Measurements from ENCODE around the gene ELOF1.
"Not testable (repeated sequence)": the region's sequence is repeated elsewhere in the genome, so short reads cannot be mapped to it uniquely, and the experiment has no call there.

The ELOF1 gene

DNA sequence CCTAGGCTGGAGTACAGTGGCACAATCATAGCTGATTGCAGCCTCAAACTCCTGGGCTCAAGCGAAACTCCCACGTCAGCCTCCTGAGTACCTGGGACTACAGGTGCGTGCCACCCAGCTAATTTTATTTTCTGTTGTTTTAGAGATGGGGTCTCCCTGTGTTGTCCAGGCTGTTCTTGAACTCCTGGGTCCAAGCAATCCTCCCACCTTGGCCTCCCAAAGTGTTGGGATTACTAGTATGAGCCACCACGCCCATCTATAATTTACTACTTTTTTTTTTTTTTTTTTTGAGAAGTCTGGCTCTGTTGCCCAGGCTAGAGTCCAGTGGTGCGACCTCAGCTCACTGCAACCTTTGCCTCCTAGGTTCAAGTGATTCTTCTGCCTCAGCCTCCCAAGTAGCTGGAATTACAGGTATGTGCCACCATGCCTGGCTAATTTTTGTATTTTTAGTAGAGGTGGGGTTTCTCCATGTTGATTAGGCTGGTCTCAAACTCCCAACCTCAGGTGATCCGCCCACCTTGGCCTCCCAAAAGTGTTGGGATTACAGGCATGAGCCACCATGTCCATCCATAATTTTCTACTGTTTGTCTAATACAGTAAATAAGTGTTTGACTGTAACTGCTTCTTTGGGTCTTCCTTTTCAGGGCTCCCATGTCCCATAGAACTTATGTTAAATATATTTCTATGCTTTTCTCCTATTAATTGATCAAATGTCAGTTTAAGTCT, 5.2 kb upstream of the ELOF1 start:
- not testable (repeated sequence) for H3K4me3 ChIP-seq (ENCODE audit: low read length); H3K4me1 ChIP-seq (ENCODE audit: control insufficient read depth, insufficient read depth, low read length)

DNA sequence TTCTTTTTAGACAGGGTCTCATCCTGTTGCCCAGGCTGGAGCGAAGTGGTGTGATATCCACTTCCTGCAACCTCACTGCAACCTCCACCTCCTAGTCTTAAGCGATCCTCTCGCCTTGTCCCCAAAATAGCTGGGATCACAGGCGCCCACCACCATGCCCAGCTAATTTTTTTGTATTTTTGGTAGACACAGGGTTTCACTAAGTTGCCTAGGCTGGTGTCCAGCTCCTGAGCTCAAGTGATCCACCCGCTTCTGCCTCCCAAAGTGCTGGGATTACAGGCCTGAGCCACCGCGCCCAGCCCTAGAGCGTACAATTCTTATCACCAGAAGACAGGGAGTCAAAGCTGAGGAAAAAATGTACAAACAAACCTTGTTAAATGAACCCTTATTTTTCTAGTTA, 4.5 kb upstream of the ELOF1 start:
- H3K36me3 ChIP-seq (ENCODE audit: insufficient read depth, low read length), result no peaks in the 10 kb centered on the region
- H3K4me2 ChIP-seq (ENCODE audit: low read length), result no peak overlapping the region
- no peaks in the 10 kb centered on the region for H3K27me3 ChIP-seq (ENCODE audit: control insufficient read depth, insufficient read depth, low read length)
- H3K9ac ChIP-seq (ENCODE audit: low read depth, low read length), result no peak overlapping the region
- no peaks in the 10 kb centered on the region for H3K4me1 ChIP-seq (ENCODE audit: control insufficient read depth, insufficient read depth, low read length)
- H3K4me3 ChIP-seq (ENCODE audit: low read length), result no peak overlapping the region
- no peaks in the 10 kb centered on the region for H3K9me3 ChIP-seq (replicated peaks; ENCODE audit: low read length)

More for the DNA sequence above, 5.2 kb upstream of the ELOF1 start:
- H3K9ac ChIP-seq (ENCODE audit: low read depth, low read length); H3K9me3 ChIP-seq (replicated peaks; ENCODE audit: low read length); H3K27me3 ChIP-seq (ENCODE audit: control insufficient read depth, insufficient read depth, low read length); H3K36me3 ChIP-seq (ENCODE audit: insufficient read depth, low read length); H3K4me2 ChIP-seq (ENCODE audit: low read length): not testable (repeated sequence)

DNA sequence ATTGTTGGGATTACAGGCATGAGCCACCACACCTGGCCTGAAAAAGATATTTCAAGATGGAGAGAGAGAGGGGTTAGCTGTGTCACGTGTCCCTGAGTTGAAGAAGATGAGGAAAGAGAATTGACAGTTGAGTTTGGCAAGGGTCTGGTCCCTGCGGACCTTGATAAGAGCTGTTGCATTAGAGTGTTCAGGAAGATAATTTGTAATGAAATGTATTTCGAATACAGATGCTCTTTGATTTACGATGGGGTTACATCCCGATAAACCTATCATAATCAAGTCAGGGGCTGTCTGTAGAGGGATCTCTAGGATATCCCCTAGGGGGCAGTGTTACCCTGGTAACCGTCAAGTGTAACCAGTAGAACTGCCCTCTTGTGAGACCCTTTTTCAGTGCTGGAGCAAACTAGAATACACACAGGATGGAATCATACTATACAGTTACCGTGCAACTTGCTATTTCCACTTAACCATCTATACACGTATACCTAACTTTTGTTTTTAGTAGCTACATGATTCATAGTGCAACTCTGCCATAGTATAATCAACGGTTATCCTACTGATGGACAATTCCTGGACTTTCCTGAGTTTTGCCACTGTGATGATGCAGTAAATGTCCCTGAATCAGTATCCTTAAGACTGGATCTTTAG, 1.5 kb upstream of the ELOF1 start:
- Histone ChIP-seq H3K9ac (ENCODE audit: low read depth, low read length) (no peak overlapping the region), H3K4me2 (ENCODE audit: low read length) (no peak overlapping the region), H3K27me3 (ENCODE audit: control insufficient read depth, insufficient read depth, low read length) (no peaks in the 10 kb centered on the region), H3K36me3 (ENCODE audit: insufficient read depth, low read length) (no peaks in the 10 kb centered on the region), H3K4me3 (ENCODE audit: low read length) (no peak overlapping the region), H3K4me1 (ENCODE audit: control insufficient read depth, insufficient read depth, low read length) (peaks cover 7% of the 10 kb centered on the region), H3K9me3 (replicated peaks; ENCODE audit: low read length) (no peaks in the 10 kb centered on the region)

DNA sequence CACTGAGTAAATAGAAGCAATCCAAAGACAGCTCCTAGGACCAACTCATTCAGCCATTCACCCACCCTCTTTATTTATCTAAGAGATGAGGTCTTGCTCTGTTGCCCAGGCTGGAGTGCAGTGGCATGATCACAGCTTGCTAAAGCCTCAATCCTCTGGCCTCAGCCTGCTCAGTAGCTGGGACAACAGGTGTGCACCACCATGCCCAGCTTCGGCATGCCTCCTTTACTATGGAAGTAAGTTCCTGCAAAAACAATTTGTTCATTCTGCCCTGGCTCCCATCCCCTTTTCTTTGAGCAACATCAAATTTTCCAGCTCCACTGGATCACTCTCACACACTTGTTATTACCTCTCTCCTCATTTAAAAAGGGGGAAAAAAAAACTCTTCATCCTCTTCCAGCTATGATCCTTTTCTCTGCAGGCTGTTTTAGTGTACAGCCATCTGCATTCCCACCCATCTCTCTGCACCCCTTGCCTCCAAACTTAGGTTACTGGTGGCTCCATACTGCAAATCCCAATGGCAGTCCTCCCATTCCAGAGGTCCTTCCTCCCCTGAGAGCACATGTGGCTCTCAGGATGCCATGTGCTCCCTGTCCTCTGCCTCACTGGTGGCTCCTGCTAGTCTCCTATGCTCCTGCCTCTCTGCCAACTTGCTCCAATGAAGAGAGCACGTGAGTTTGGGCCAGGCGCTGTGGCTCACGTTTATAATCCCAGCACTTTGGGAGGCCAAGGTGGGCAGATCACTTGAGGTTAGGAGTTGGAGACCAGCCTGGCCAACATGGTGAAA, 2.2 kb downstream of the ELOF1 start:
- no peaks in the 10 kb centered on the region for H3K9me3 ChIP-seq (replicated peaks; ENCODE audit: low read length)
- H3K36me3 ChIP-seq (ENCODE audit: insufficient read depth, low read length), result peaks cover 26% of the 10 kb centered on the region
- H3K9ac ChIP-seq (ENCODE audit: low read depth, low read length), result peak overlapping the region; percentile 19
- H3K4me2 ChIP-seq (ENCODE audit: low read length), result no peak overlapping the region
- H3K4me3 ChIP-seq (ENCODE audit: low read length), result no peak overlapping the region
- peaks cover 7% of the 10 kb centered on the region for H3K4me1 ChIP-seq (ENCODE audit: control insufficient read depth, insufficient read depth, low read length)
- no peaks in the 10 kb centered on the region for H3K27me3 ChIP-seq (ENCODE audit: control insufficient read depth, insufficient read depth, low read length)

DNA sequence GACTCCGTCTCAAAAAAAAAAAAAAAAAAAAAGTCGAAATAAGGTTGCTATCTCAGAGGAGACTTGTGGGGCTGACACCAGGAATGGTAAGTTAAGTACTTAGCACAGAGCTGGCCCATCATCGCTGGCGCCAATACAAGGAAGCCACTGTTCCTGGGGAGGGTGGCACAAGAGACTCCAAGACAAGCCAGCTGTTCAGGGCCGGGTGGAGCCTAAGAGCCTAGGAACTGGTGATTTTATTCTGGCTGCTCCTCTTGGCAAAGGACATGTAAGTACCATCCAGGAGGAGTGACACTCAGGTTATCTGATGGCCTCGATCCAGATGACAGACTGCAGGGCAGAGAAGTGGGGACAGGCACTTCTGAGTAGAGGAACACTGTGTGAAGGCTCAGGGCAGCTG, 3.8 kb downstream of the ELOF1 start:
- no peaks in the 10 kb centered on the region for H3K27me3 ChIP-seq (ENCODE audit: control insufficient read depth, insufficient read depth, low read length)
- H3K36me3 ChIP-seq (ENCODE audit: insufficient read depth, low read length), result peaks cover 30% of the 10 kb centered on the region
- H3K4me3 ChIP-seq (ENCODE audit: low read length), result no peak overlapping the region
- no peak overlapping the region for H3K9ac ChIP-seq (ENCODE audit: low read depth, low read length)
- peaks cover 7% of the 10 kb centered on the region for H3K4me1 ChIP-seq (ENCODE audit: control insufficient read depth, insufficient read depth, low read length)
- no peaks in the 10 kb centered on the region for H3K9me3 ChIP-seq (replicated peaks; ENCODE audit: low read length)
- no peak overlapping the region for H3K4me2 ChIP-seq (ENCODE audit: low read length)

DNA sequence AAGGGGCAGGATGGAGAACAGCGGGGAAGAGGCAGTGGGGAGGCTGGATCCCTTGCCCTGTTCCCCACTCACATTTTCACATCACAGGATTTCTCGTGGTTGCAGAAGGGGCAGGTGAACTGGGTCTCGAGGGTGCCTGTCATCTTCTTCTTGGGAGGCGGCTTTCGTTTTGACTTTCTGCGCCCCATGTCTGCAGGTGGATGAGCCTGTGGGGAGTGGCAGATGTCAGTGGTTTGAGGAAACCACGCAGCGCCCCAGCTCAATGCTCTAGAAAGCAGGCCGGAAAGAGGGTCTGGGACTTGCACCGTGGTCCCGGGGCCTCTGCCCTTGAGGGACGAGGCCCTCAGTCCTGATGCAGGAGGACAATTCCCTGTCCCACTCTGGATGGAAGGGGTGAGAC, 4.9 kb downstream of the ELOF1 start:
- Histone ChIP-seq H3K27me3 (ENCODE audit: control insufficient read depth, insufficient read depth, low read length) (no peaks in the 10 kb centered on the region), H3K9ac (ENCODE audit: low read depth, low read length) (no peak overlapping the region), H3K9me3 (replicated peaks; ENCODE audit: low read length) (no peaks in the 10 kb centered on the region), H3K4me1 (ENCODE audit: control insufficient read depth, insufficient read depth, low read length) (peaks cover 7% of the 10 kb centered on the region), H3K4me2 (ENCODE audit: low read length) (no peak overlapping the region), H3K36me3 (ENCODE audit: insufficient read depth, low read length) (peaks cover 30% of the 10 kb centered on the region), H3K4me3 (ENCODE audit: low read length) (no peak overlapping the region)

DNA sequence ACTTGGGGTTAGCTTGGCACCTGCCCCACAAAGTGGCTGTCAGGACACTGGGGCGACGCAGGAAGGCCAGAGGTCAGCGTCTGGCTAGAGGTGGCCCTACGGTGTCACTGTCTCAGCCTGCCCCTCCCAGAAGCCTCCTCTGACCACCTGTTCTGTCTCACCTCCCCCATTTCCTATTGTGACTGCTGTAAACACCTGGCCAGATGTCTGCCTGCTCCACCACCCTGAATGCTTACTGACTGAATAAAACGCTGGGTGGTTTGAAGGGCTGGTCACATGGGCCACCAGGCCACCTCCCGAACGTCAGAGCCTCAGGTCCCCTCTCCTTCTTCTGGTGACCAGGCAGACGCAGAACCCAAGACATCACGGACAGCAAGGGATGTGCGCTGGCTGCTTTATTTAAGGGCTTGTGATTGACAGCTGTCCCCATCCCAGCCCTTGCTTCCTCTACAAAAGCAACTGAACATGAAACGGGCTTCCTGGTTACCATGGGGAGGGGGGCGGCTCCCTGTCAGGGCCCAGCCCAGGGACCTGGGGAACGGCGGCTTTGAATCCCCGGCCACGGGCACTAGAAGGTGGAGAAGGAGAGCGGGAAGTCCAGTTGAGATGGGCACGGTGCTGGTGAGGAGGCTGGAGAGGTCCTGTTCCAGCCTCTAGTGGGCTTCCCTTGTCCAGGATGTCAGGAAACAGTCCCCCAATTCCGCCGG, 6.2 kb downstream of the ELOF1 start:
- no peak overlapping the region for H3K4me3 ChIP-seq (ENCODE audit: low read length)
- H3K4me1 ChIP-seq (ENCODE audit: control insufficient read depth, insufficient read depth, low read length), result peaks cover 2% of the 10 kb centered on the region
- H3K4me2 ChIP-seq (ENCODE audit: low read length), result no peak overlapping the region
- no peak overlapping the region for H3K9ac ChIP-seq (ENCODE audit: low read depth, low read length)
- H3K27me3 ChIP-seq (ENCODE audit: control insufficient read depth, insufficient read depth, low read length), result no peaks in the 10 kb centered on the region
- H3K9me3 ChIP-seq (replicated peaks; ENCODE audit: low read length), result no peaks in the 10 kb centered on the region
- H3K36me3 ChIP-seq (ENCODE audit: insufficient read depth, low read length), result peaks cover 30% of the 10 kb centered on the region

DNA sequence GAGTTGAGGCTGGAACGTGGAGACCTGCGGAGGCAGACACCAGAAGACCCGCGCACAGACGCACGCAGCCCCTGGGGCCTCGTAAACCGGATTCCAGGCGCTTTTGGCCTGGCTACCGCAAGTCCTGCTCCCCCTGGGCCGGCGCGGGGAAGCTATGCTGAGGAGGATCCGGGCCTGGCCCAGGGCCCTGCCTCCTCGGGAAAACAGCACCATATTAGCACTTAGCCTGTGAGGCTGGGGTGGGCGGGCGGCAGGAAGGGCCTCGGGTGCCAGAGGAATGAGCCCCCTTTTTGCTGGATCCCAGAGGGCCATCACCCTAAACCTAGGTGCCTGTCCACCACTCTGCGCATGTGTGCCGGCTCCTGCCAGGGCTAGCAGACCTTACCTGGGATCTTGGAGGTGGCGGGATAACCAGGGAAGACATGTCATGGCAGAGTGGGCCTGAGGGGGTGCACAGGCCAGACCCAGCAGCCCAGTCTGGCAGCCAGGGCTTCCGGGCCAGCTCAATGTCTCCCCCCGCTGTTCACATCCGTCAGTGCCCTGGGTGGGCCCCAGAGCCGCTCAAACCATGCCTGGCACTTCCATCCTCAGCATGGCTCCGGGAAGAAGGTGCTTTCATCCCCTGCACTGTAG, 7.3 kb downstream of the ELOF1 start:
- Histone ChIP-seq H3K4me3 (ENCODE audit: low read length) (no peak overlapping the region), H3K36me3 (ENCODE audit: insufficient read depth, low read length) (peaks cover 30% of the 10 kb centered on the region), H3K4me1 (ENCODE audit: control insufficient read depth, insufficient read depth, low read length) (no peaks in the 10 kb centered on the region), H3K27me3 (ENCODE audit: control insufficient read depth, insufficient read depth, low read length) (no peaks in the 10 kb centered on the region), H3K9ac (ENCODE audit: low read depth, low read length) (no peak overlapping the region), H3K9me3 (replicated peaks; ENCODE audit: low read length) (no peaks in the 10 kb centered on the region), H3K4me2 (ENCODE audit: low read length) (no peak overlapping the region)

DNA sequence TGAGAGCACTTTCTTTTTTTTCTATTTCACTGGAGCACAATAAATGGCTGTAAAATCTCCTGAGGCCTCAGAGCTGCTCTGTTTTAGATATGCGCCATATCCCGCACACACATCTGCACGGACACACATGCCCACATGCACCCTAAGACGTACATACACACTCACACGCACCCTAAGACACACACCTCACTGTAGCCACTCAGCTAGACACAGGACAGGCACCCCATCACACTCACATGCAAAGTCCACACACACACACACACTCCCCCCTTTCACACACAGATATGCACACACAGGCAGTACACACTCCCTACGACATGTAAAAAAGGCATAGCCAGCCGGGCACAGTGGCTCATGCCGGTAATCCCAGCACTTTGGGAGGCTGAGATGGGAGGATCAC, 8.8 kb downstream of the ELOF1 start:
- Histone ChIP-seq H3K9me3 (replicated peaks; ENCODE audit: low read length) (no peaks in the 10 kb centered on the region), H3K4me1 (ENCODE audit: control insufficient read depth, insufficient read depth, low read length) (no peaks in the 10 kb centered on the region), H3K4me3 (ENCODE audit: low read length) (no peak overlapping the region), H3K9ac (ENCODE audit: low read depth, low read length) (no peak overlapping the region), H3K27me3 (ENCODE audit: control insufficient read depth, insufficient read depth, low read length) (no peaks in the 10 kb centered on the region), H3K4me2 (ENCODE audit: low read length) (no peak overlapping the region), H3K36me3 (ENCODE audit: insufficient read depth, low read length) (peaks cover 30% of the 10 kb centered on the region)

DNA sequence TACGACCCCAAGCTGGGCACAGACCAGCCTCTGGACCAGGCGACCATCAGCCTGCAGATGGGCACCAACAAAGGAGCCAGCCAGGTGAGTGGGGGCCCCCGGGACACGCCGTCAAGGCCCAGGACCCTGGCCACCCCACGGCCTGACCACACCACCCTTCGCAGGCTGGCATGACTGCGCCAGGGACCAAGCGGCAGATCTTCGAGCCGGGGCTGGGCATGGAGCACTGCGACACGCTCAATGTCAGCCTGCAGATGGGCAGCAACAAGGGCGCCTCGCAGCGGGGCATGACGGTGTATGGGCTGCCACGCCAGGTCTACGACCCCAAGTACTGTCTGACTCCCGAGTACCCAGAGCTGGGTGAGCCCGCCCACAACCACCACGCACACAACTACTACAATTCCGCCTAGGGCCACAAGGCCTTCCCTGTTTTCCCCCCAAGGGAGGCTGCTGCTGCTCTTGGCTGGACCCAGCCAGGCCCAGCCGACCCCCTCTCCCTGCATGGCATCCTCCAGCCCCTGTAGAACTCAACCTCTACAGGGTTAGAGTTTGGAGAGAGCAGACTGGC, 9.6 kb downstream of the ELOF1 start:
- peaks cover 30% of the 10 kb centered on the region for H3K36me3 ChIP-seq (ENCODE audit: insufficient read depth, low read length)
- H3K4me2 ChIP-seq (ENCODE audit: low read length), result no peak overlapping the region
- no peaks in the 10 kb centered on the region for H3K9me3 ChIP-seq (replicated peaks; ENCODE audit: low read length)
- no peaks in the 10 kb centered on the region for H3K27me3 ChIP-seq (ENCODE audit: control insufficient read depth, insufficient read depth, low read length)
- H3K4me1 ChIP-seq (ENCODE audit: control insufficient read depth, insufficient read depth, low read length), result no peaks in the 10 kb centered on the region
- no peak overlapping the region for H3K9ac ChIP-seq (ENCODE audit: low read depth, low read length)
- no peak overlapping the region for H3K4me3 ChIP-seq (ENCODE audit: low read length)

All from skeletal muscle satellite cell (primary cell).